GM12801 (cell line): ENCODE data around the gene METTL22.

Experiments
- TF ChIP-seq, protein P1 (sequence below): IDR thresholded peaks from one replicate; pipeline ENCODE4 v1.5.1; 2011; ENCODE audit warnings: control low read depth; ENCODE audit not compliant: insufficient read length; ENCODE audit errors: extremely low read depth

Gene METTL22

DNA sequence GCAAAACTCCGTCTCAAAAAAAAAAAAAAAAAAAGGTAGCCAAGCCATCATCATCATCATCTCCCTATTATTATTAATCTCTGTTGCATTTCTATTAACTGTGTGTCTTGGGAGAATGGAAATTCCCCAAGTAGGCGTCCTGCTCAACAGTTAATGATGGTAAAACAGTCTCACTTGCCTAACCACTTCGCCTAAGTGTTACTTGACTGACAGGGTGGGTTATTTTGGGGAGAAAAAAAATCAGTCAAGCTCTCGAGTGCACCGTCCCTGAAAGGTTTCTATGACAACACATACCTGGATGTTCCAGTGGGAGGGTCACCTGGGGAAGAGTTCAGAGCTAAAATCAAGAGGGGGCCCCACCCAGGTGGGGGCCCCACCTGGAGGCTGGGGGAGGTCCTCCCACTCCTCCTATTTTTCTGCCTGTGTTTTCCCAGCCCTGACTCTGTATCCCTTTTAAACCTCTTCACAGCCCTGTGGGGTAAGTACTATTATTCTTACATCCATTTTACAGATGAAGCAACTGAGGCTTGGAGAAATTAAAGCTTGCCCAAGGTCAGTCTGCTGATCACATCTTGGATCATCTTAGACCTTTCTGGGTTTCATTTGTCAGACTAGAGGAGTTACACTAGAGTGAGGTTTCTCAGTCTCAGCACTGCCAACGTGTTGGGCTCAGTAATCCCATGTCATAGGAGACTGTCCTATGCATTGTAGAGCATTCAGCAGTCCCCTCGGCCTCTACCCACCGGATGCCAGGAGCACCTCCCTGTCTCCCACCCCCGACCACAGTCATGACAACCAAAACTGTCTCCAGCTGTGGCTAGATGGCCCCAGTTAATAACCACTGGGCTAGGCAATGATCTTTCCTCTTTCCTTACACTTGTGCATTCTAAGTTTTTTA, 41.9 kb downstream of the METTL22 start:
- TF ChIP-seq, protein P1, sequence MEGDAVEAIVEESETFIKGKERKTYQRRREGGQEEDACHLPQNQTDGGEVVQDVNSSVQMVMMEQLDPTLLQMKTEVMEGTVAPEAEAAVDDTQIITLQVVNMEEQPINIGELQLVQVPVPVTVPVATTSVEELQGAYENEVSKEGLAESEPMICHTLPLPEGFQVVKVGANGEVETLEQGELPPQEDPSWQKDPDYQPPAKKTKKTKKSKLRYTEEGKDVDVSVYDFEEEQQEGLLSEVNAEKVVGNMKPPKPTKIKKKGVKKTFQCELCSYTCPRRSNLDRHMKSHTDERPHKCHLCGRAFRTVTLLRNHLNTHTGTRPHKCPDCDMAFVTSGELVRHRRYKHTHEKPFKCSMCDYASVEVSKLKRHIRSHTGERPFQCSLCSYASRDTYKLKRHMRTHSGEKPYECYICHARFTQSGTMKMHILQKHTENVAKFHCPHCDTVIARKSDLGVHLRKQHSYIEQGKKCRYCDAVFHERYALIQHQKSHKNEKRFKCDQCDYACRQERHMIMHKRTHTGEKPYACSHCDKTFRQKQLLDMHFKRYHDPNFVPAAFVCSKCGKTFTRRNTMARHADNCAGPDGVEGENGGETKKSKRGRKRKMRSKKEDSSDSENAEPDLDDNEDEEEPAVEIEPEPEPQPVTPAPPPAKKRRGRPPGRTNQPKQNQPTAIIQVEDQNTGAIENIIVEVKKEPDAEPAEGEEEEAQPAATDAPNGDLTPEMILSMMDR: no peak

DNA sequence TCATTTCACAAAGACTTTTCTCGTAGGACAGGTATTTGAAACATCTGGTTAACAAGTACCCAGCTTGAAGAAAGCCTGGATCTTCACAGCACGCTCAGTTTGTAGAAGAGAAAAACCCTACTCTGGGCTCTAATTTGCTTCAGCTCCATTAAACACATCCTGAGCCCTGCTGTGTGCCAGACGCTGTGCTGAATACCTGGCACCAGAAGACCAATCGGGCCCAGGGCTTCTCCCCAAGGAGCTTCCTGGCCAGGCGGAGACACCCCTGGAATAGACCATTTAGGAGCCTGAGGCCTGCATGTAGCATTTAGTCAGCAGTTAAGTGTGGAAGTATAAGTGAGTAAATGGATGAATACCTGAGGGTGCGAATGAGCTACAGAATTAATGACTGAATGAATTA, 44.0 kb downstream of the METTL22 start:
- TF ChIP-seq, protein P1: no peak

DNA sequence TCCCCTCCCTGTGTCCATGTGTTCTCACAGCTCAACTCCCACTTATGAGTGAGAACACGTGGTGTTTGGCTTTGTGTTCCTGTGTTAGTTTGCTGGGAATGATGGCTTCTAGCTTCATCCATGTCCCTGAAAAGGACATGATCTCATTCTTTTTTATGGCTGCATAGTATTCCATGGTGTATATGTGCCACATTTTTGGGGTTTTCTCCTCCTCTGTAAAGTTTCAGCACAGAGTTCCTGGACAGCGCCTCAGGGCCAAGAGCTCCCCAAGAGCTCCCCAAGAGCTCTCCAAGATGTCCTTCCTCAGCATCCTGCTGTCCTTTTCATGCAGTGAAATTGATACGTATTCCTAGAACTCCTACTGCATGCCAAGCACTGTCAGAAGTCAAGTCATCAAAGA, 46.0 kb downstream of the METTL22 start:
- TF ChIP-seq, protein P1: no peak

DNA sequence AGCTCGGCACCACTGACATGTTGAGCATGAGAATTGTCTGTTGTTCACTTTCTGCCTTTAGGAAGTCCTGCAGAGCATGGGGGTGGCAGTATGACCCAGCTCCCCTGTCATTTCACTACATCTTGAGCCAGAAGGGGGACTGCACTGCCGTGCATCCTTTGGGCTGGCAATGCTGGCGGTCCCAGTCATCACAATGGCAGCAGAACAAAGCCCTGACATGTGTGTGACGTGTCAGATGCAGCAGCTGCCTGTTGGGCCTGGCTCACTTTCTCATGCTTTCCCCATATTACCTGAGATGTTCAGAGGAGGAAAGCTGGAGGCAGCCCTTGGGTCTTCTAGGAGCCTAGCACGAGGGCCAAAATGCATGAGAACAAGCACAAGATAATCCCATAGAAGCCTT, 46.6 kb downstream of the METTL22 start:
- TF ChIP-seq, protein P1: no peak

DNA sequence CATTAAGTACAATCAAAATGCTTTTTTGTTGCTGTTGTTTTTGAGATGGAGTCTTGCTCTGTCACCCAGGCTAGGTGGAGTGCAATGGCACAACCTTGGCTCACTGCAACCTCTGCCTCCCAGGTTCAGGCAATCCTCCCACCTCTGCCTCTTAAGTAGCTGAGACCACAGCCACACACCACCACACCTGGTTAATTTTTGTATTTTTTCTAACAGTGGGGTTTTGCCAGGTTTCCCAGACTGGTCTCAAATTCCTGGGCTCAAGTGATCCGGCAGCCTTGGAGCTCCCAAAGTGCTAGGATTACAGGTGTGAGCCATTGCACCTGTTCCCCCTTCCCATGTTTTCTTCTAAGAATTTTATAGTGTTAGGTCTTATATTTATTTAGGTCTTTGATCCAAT, 48.0 kb downstream of the METTL22 start:
- TF ChIP-seq, protein P1: no peak

DNA sequence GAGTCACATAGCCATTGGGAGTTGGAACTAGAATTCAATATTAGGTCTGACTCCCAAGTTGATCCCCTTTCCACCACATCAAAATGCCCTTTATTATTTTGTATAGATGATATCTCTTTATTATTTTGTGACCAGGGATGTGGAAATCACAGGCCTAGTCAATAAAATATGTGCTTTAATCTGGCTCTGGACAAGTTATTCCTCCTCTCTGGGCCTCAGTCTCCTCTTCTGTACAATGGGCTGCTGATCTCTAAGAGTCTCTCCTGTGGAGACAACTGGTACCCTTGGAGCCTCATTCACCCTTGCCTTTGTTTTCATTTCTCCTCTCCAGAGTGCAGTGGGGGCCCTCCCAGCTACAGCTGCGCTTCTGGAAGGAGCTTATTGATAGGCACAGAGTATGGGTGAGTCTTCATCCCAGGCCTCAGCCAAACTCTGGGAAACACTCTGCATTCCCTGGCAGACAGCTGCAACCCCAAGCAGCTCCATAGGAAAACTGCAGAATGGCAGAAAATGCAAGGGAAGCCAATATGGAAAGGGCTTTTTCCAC, 48.6 kb downstream of the METTL22 start:
- TF ChIP-seq, protein P1: no peak

DNA sequence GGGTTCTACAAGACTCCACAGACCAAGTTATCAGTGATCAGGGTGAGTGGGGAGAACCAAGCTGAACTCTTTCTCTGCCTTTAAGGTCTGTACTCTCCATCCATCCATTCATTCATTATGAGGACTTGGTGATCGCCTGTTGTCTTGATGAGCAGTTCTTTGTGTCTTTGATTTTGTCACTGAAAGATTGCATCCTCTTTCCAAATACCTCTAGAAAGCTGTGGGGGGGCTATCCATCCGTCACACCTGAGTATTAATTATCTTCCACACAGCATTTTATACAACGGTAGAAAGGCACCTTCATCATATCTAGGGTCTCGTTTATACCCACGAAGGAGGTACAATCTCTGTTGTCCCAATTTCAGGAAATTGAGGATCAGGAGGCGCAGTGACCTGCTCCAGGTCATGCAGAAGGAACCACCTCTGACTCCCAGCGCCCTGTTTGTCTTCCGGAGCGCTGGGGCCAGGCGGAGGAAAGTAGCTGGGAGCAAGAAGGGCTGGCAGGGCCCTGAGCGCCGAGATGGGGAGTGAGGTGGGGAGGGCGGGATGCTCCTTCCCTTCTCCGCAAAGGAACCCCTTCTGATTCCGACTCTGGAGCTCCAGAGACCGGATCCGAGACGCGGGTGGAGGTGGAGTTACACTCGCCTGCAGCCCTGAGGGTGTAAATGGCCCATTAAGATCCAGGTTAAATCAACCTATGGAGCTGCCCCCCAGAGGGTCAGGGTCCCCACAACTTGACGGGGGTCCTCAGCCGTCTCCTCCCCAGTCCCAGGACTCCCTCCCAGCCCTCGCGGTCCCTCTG, 52.3 kb downstream of the METTL22 start:
- TF ChIP-seq, protein P1: no peak
